ENCODE data around the gene DNAJC7.

Gene DNAJC7, protein sequence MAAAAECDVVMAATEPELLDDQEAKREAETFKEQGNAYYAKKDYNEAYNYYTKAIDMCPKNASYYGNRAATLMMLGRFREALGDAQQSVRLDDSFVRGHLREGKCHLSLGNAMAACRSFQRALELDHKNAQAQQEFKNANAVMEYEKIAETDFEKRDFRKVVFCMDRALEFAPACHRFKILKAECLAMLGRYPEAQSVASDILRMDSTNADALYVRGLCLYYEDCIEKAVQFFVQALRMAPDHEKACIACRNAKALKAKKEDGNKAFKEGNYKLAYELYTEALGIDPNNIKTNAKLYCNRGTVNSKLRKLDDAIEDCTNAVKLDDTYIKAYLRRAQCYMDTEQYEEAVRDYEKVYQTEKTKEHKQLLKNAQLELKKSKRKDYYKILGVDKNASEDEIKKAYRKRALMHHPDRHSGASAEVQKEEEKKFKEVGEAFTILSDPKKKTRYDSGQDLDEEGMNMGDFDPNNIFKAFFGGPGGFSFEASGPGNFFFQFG

DNA sequence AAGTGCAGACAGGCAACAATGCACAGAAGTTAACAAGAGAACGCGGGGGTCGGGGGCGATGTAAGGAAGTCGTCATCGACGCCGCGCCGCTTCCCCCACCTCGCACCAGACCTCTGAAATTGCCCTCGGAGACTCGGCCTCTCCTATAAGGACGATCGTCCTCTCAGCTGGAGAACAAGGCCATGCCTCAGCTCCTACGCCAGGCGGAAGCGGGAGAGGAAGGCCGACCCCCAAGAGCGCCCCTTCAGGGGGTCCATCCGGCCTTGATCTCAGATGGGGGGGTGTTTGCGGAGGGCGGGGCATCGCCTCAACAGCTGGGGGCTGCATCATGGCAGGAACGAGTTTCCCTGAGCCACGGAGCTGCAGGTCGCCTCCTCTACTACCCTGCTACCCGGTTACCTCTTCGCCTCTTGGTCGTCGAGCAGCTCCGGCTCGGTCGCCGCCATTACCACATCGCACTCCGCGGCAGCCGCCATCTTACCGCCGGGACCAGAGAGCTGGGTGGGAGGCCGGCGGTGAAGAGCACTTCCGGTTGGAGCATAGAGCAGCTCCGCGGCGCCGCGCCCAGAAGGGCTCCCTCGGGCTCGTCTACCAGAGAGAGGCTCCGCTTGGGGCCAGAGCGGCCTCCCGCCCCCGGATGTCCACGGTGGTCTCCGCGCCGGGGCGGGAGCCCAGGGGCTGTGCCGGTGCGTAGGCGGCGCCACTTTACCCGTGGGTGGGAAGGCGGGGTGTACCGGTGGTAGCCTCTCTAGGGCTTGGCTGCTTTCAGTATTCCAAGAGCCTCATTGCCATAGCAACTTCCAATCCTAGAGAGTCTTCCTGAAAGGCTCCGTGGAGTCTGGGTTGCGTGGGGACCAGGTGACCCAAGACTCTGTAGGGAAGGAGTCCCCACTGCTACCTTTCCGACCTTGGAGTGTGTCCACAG lies at the start of gene DNAJC7:
TSS of gene DNAJC7 (minus strand) at position 499 of the 925 bp plus-strand sequence. CDS start at position 476, 23 bp downstream.
- DNase-seq (ENCODE audit: low read depth in 2 of 2, low spot score in 1 of 2): peak; percentile 64 to 77

DNA sequence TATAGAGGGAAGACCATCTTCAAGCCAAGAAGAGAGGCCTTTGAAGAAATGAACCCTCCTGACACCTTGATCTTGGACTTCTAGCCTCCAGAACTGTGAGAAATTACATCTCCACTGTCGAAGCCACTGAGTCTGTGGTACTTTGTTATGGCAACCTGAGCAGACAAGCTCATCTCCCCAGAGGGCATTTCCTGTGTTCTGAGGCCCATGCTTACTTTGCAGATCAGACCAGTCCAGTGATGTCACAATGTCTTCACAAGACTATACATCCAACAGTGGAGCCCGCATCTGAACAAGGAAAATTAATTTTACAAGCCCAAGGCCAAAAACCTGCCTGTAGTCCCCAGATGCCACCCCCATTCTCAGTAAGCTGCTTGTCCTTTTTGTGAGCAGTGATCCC lies 48.0 kb upstream of the DNAJC7 start:
- DNase-seq (ENCODE audit: low read depth in 2 of 2, low spot score in 1 of 2): no peak

DNA sequence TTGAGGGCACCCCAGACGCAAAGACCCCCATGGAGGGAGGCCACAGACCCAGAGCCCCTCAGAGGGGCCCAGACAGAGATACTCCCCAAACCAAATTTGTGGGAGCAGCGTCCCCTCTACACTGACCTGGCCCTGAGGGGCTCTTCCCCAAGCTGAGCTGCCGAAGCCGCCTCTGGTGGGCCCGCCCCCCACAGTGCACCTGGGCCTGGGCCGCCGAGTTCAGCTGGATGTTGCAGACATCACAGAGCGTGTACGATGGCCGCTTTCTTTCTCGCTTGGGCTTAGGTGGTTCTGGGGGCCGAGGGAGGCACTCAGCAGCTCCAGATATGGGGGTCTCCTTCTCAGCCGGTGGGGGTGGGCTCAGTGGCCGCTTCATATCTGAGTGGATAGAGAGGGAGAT lies 45.4 kb upstream of the DNAJC7 start:
- no peak for DNase-seq (ENCODE audit: low read depth in 2 of 2, low spot score in 1 of 2)

DNA sequence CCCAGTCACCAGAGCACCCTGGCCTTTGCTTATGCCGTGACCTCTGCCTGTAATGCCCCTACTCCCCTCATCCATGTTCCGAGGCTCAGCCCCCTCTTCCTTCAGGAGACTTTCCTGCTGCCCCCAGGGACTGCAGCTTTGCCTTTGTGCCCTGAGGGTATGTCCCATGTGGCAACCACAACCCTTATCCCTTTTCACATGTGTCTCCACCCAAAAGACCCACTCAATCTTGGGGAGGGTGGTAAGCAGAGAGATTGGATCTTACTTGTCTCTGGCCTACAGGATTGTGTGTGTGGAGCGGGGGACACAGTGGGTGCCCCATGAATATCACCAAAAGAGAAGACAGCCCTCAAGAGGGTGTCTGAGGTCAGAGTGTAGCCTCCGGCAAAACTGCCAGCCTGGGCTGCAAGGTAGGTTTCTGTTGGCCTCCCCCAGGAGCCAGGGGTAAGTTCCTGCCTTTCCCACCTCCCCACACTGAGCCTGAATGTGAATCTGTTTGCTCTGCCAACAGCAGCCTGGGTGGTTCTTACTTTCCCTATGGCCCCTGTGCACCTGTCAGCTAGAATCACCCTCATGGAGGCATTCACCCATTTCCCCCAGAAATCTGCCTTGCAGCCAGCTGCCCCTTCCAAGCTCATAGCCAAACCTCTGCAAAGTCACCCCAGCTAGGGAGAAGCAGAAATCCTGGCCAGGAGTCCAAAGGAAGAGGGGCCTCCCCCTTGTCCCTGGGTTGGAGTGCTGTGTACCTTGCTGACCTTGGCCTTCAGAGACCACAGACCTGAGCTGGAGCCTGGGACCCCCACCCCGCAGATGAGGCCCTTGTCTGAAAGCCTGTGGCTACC lies 44.6 kb upstream of the DNAJC7 start:
- DNase-seq (ENCODE audit: low read depth in 2 of 2, low spot score in 1 of 2): no peak

DNA sequence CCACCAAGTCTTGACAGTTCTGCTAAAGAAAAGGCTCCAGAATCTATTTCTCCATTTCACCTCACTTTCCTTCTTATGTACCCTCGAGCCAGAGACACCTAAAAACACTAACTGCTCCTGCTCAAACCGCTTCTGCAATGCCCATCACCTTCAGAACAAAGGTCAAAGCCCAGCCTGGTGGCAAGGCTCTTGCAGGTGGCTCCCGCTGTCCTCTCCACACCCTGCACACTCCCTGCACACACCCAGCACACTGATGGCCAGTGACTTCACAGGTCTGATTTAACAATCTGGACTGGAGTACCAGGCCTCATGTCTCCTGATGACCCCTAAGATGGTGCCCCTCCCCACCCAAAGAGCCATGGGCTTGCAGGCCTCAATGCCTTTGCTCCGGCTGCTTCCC lies 43.0 kb upstream of the DNAJC7 start:
- DNase-seq (ENCODE audit: low read depth in 2 of 2, low spot score in 1 of 2): no peak

DNA sequence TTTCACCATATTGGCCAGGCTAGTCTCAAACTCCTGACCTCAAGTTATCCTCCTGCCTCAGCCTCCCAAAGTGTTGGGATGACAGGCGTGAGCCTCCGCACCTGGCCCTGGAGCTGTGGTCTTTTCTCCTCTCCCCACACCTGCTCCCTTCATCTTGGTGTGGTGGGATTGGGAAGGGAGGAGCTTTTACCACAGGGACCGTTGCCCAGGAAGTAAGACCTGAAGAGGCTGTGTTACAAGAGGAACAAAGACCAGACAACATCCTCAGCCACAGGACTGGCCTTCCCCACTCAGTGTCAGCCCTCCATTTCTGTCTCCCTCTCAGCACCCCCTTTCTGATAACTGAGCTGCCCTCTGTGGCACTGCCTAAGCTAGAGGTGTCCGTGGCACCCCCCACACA lies 42.6 kb upstream of the DNAJC7 start:
- DNase-seq (ENCODE audit: low read depth in 2 of 2, low spot score in 1 of 2): no peak

DNA sequence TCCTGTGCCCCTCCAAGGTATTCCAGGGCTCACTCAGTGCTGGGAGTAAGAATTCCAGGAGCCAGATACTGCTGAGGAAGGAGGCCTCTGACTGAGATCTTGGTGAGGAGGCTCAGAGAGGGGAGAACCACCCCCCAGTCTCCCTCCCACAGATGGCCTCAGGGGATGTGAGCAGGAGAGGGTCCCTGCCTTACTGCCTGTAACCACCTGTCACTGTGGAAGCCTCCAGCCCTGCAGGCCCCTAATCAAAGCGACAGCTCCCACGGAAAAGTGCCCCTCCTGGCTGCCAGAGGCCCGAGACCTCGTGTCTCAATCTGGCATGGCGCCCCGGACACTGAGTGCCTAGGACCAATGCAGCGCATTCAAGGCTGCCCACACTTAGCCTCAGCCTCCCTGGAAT lies 40.8 kb upstream of the DNAJC7 start:
- no peak for DNase-seq (ENCODE audit: low read depth in 2 of 2, low spot score in 1 of 2)

DNA sequence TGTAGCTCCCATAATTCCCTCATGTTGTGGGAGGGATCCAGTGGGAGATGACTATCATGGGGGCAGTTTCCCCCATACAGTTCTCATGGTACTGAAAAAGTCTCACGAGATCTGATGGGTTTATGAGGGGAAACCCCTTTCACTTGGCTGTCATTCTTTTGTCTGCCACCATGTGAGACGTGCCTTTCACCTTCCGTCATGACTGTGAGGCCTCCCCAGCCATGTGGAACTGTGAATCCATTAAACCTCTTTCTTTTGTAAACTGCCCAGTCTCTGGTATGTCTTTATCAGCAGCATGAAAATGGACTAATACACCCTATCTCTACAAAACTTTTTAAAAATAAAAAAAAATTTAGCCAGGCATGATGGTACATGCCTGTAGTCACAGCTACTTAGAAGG lies 39.4 kb upstream of the DNAJC7 start:
- no peak for DNase-seq (ENCODE audit: low read depth in 2 of 2, low spot score in 1 of 2)

DNA sequence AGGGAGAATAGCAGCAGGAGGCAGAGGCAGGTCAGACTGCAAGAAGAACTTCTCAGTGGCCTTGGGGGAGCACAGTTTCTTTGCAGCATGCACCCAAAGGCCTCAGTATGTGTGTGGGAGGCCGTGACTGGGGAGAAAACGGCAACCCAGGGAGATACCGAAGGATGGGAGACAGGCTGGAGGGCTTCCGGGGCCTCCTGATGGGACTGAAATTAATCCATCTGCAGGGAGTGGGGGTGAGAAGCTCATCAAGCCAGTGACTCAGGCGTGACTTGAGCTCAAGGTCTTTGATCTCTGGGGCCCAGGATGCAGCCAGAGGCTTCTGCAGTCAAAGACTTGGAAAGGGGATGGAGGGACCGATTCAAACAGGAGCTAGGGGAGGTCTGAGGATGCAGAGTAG lies 38.3 kb upstream of the DNAJC7 start:
- DNase-seq (ENCODE audit: low read depth in 2 of 2, low spot score in 1 of 2): no peak

DNA sequence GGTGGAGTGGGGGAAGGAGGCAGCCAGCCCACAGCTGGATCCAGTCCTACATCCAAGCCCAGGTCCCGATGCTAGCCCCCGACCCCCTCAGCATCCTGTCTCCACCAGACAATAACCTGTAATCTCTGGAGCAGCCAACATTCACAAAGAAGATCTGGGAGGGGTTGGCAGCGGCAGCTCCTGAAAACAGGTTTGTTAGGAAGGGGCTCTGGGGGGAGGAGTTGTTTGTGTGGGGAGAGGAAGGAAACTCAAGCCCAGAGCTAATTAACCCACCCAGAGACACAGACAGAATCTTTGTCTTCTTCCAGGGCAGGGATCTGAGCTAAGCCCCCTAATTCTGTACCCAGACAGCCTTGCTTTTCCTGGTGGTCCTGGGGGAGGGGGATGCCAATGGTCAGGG lies 37.8 kb upstream of the DNAJC7 start:
- DNase-seq (ENCODE audit: low read depth in 2 of 2, low spot score in 1 of 2): no peak

DNA sequence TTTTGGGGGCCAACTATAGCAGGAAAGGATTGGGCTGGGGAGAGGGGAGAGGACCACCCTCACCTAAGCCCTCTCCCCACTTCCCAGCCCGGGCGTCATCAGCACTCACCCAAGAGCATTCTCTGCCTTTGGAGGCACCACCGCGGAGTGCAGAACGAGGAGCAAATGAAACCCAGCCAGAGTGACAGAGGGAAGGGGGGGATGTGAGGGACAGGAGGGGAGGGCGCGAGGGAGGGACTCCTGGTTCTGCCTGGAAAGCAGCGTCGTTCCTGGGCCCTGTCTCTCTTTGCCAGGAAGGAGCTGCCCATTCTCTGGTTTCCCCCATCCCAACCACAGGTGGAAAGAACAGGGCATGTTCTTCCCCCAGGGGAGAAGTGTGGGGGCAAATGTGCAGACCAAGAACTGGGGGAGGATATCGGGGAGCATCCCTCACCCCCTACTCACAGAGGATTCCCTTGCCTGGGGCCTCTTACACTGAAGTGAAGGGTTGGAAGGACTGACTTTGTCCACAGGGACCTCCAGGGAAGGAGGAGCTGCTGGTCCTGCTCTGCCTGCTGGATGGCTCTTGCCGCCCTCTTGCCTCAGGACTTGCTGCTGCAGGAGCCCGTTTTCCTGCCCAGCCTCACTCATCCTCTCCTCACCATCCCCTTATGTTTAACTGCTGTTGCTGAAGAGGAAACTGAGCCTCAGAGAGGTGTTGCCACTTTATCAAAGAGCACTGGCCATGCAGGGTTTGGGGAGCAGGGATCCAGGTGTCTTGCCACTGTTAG lies 36.7 kb upstream of the DNAJC7 start:
- no peak for DNase-seq (ENCODE audit: low read depth in 2 of 2, low spot score in 1 of 2)

DNA sequence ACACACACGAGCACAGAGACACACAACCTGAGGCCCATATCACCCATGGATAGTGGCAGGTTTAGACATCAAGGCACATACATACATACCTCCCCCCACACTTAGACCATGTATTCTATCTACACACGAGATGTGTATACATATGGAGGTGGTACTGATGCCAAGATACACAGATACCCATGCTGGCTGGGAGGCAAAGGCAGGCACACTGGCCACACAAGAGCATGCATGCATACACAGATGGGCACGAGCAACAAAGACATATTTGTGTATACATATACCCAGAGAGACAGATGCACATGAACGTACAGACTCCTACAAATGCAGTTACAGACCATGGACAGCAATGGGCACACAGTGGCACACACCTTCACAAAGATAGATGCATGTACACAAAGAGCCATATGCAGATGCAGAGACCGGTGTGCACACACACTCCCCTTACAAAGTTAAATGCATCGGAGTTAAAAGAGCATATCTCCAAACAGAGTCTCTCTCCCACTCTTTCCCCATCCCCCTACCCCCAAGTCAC lies 35.2 kb upstream of the DNAJC7 start:
- no peak for DNase-seq (ENCODE audit: low read depth in 2 of 2, low spot score in 1 of 2)

DNA sequence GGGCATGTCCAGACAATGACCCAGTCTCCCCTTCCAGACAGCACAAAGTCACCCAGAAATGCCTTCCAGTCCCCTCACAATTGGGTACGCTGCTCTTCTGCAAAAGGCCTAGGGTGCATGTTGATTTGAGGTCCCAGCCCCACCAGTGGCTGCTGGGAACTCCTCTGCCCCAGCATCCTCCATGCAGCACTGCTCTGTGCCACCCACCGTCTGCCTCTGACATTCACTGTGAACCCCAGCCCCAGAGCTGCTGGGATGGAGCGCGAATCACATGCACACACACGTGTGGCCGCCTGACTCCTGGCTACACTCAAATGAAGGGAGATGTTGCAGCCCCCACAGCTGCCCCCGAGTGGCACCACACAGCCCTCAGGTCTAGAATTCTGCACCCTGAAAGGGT lies 34.4 kb upstream of the DNAJC7 start:
- DNase-seq (ENCODE audit: low read depth in 2 of 2, low spot score in 1 of 2): no peak

DNA sequence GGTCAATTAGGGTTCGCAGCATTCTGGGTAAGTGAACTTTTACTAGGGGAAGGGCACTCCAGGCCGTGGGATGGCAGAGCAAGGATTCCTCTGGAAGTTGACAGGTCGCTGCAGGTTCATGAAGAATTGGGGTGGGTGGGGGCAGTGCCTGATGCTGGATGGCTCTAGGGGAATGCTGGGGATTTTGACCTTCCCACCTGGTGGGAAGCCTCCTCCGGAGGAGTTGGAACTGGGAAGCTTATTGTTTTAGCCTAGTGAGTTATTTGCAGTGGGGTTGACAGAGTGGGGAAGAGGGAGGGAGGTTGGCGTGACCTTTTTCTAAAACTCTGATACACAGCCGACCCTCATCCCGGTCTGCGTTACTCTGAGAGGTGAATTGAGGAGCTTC lies 33.8 kb upstream of the DNAJC7 start:
- no peak for DNase-seq (ENCODE audit: low read depth in 2 of 2, low spot score in 1 of 2)

DNA sequence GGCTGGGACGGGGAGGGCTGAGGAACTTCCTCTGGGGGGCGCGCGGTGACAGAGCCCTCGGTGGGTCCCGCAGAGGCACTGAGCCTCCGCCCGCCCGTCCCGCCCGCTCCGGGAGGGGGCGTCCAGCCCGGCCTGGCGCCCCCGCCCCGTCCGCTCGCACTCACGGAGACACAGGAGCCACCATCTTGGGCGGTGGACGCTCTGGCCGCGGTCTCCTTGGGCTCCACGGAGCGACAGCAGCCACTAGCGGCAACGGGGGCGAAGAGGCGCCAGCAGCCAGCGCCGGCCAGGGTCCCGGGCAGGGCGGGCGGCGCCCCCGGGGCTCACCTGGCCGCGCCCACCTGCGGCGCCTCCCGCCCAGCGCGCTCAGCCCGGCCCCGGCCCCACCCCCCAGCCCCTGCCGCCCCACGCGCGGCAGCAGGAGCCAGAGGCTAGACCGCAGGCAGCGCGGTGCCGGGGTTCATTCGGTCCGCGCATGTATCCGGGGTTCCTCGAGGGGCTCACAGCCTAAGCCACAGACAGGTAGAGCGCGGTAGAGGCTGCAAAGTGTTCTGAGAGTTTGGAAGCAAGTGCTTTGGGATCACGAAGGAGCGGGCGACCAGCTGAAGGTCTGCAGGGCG lies 33.3 kb upstream of the DNAJC7 start, which contains the start of gene C17orf113:
TSS of gene C17orf113 (minus strand) at position 209 of the 620 bp plus-strand sequence. CDS start 7,225 bp downstream, outside the sequence.
- DNase-seq (ENCODE audit: low read depth in 2 of 2, low spot score in 1 of 2): peak in 1 of 2 donors; percentile 17

DNA sequence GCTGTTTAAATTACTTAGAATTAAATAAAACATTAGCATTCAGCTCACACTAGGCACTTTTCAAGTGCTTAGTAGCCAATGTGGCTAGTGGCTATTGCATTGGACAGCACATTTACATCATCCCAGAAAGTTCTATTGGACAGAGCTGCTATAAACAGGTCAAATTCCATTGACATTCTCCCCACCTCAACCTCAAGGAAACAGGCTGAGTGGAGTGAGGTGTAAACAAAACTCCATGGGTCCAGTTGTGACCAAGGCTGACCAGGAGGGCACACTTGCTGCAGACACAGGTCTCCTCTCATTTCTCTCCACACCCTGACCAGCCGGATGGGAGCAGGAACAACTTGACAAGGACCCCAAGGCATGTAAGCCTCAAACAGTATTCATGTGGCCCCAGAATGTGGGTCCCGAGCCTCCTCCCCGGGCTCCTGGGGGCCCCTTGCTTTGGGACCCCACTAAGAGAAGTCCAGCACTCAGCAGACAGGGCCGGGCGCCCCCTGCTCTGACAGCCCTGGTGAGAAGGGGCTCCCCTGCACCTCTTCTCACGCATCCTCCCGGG lies 32.7 kb upstream of the DNAJC7 start:
- no peak for DNase-seq (ENCODE audit: low read depth in 2 of 2, low spot score in 1 of 2)

DNA sequence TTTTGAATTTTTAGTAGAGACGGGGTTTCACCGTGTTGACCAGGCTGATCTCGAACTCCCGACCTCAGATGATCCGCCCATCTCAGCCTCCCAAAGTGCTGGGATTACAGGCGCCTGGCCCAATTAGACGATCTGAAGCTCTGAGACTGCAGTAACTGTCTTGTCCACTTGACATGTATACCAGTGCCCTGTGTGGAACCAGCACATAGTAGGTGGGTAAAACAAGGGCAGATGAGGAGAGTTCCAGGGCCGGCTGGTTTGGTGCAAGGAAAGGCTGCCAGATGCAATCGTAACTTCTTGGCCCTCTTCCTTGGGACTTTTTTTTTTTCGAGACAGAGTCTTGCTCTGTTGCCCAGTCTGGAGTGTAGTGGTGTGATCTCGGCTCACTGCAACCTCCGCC lies 30.1 kb upstream of the DNAJC7 start:
- no peak for DNase-seq (ENCODE audit: low read depth in 2 of 2, low spot score in 1 of 2)

DNA sequence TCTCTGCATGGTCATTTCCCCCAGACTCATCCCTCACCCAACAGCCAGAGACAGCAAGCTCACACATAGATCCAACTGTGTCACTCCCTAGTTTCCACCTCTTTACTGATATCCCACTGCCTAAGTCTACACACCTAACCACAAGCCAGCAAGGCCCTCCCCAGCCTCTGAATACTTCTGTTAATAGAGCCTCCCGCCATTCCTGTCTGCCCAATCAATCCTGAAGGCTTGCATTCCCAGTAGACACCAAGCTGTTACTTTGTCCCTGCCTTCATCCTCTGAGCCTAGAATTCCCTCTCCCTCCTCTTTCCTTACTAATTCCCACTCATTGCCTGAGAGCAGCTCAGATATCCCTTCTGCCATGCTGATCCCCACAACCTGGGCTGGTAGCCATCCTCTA lies 28.5 kb upstream of the DNAJC7 start:
- no peak for DNase-seq (ENCODE audit: low read depth in 2 of 2, low spot score in 1 of 2)

DNA sequence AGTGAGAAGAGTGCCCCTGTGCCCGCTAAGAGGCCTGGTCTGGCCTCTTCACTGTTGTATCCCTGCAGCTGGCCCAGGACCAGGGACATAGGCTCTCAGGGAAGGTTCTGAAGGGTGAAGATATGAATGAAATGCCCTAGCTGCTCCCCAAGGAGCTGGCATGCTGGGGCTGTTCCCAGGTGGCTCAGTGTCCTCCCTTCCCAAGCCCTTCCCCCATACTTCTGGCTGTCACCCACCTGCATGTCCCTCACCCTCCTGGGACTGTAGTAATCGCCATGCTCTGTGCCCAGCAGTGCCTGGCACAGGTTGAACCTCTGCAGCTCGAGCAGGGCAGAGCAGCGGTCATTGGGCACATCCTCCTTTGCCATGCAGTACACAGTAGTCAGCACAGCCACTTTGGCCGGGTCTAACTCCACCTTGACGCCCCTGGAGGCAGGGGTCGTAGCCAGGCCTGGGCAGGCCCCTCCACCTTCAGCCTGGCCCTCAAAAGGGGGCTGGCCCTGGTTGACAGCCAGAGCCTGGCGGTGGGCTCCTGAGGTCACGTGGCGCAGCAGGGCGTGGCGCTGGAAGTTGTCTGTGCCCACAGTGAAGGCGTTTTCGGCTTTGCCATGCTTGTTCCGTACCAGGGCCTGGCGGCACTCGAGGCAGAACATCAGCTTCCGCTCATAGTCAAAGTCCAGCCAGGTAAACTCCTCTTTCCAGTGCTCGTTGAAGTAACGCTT lies 25.5 kb upstream of the DNAJC7 start:
- DNase-seq (ENCODE audit: low read depth in 2 of 2, low spot score in 1 of 2): no peak
